ENCODE data around the gene TKT.

DNA sequence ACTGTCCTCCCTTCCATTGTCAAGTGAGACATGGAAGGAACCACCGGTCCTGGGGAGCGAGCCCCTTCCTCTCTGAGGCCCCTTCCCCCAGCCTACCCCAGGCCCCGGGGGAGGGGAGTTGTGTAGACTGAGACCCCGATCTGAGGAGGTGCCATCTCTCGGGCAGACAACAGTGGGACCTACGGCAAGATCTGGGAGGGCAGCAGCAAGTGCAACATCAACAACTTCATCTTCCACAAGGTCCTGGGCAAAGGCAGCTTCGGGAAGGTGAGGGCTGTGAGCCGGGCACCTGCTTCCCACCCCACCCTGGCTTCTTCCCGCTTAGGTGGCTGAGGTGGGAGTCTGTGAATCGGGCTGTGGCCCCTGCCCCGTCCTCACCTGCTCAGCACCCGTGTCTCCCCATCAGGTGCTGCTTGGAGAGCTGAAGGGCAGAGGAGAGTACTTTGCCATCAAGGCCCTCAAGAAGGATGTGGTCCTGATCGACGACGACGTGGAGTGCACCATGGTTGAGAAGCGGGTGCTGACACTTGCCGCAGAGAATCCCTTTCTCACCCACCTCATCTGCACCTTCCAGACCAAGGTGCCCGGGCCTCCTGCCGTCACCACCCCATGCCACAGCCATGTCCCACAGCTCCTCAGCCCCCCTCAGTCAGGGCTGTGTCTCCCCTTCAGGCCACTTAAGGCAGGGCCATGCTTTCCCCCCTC is 69.9 kb downstream of the TKT start:
- no peak for TF ChIP-seq SMC3 (conservative IDR thresholded peaks at IDR 0.05; ENCODE audit: poor library complexity)
- TF ChIP-seq, protein P1, sequence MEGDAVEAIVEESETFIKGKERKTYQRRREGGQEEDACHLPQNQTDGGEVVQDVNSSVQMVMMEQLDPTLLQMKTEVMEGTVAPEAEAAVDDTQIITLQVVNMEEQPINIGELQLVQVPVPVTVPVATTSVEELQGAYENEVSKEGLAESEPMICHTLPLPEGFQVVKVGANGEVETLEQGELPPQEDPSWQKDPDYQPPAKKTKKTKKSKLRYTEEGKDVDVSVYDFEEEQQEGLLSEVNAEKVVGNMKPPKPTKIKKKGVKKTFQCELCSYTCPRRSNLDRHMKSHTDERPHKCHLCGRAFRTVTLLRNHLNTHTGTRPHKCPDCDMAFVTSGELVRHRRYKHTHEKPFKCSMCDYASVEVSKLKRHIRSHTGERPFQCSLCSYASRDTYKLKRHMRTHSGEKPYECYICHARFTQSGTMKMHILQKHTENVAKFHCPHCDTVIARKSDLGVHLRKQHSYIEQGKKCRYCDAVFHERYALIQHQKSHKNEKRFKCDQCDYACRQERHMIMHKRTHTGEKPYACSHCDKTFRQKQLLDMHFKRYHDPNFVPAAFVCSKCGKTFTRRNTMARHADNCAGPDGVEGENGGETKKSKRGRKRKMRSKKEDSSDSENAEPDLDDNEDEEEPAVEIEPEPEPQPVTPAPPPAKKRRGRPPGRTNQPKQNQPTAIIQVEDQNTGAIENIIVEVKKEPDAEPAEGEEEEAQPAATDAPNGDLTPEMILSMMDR (IDR thresholded peaks at IDR 0.05; ENCODE audit: poor library complexity, severe bottlenecking) = no peak
- no peak for TF ChIP-seq EP300 (conservative IDR thresholded peaks at IDR 0.05; ENCODE audit: poor library complexity, severe bottlenecking)
- no peak for TF ChIP-seq EZH2 (IDR thresholded peaks at IDR 0.05; ENCODE audit: borderline replicate concordance, insufficient read depth, low read length, poor library complexity, severe bottlenecking)

Measured in neural cell (in vitro differentiated cells).